HepG2 (cell line): Measurements from ENCODE around the gene SLC1A3. TPM values are rescaled to one million over a fixed set of nuclear protein-coding genes. Genes with fewer than 3 reads are reported as not detected.
"Not testable (repeated sequence)": the region's sequence is repeated elsewhere in the genome, so short reads cannot be mapped to it uniquely, and the experiment has no call there.

Experiments used
- ATAC-seq: fragments of 200-7000 bp; cut with Tn5 transposase; 3 replicates; pipeline ENCODE4 v1.9.1; 2020; ENCODE audit warnings: mild to moderate bottlenecking, moderate library complexity
- BruUV-seq: library from RNA; stranded (reverse); fragments of 400-500 nt; replicated peaks from 2 replicates; lab custom pipeline; 2021; lab: Mats Ljungman, UMichigan
- CTCF ChIA-PET: fragments of 300-600 bp; formaldehyde crosslinking; extraction: SDS; loops from one replicate; lab custom pipeline; 2021; ENCODE audit warnings: low total read pairs, inconsistent platforms, low intra/inter-chr PET ratio; lab: Yijun Ruan, JAX
- POLR2A ChIA-PET: fragments of 350-600 bp; sonication (Branson Sonifier 250); formaldehyde crosslinking; loops from one replicate; lab custom pipeline; 2020; ENCODE audit warnings: antibody characterized with exemption, inconsistent platforms; lab: Yijun Ruan, JAX
- DNase-seq: peaks from one replicate; pipeline ENCODE4 v3.0.0-alpha.2; 2015; ENCODE audit warnings: low spot score
- FAIRE-seq: peaks from 3 replicates; lab custom pipeline; 2011; peaks lifted over from hg19 to GRCh38; lab: Jason Lieb, UNC
- H2AFZ ChIP-seq: one replicate; pipeline ENCODE4 v1.6.1; 2011; ENCODE audit warnings: low read length, inconsistent platforms
- H3K27ac ChIP-seq: fragments of 300-600 bp; 3 replicates; pipeline ENCODE4 v1.8.0; 2011; ENCODE audit warnings: mixed run types, mild to moderate bottlenecking, mixed read lengths, low read length, inconsistent platforms; ENCODE audit not compliant: insufficient read depth; ENCODE audit errors: extremely low read length
- H3K27me3 ChIP-seq, 2 experiments: fragments of 200-600 bp in 1 of 2; 2 replicates in 1 of 2; 3 replicates in 1 of 2; pipeline versions ENCODE4 v1.6.0 to v1.8.0; 2011; ENCODE audit warnings: low read length in 2 of 2, mild to moderate bottlenecking in 2 of 2, moderate library complexity in 2 of 2, inconsistent platforms in 1 of 2; ENCODE audit not compliant: insufficient read depth in 2 of 2, control insufficient read depth in 1 of 2
- H3K36me3 ChIP-seq, 2 experiments: fragments of 200-600 bp in 1 of 2; replicated peaks in 1 of 2; 2 replicates in 1 of 2; 3 replicates in 1 of 2; pipeline versions ENCODE4 v1.5.1 to v1.8.0; 2011; ENCODE audit warnings: low read length in 2 of 2, inconsistent platforms in 1 of 2; ENCODE audit not compliant: insufficient read depth in 2 of 2, control insufficient read depth in 1 of 2
- H3K4me1 ChIP-seq: 2 replicates; pipeline ENCODE4 v1.5.1; 2012; ENCODE audit warnings: low read length, inconsistent platforms; ENCODE audit not compliant: insufficient read depth
- H3K4me2 ChIP-seq: 2 replicates; pipeline ENCODE4 v1.6.0; 2011; ENCODE audit warnings: low read depth, low read length, inconsistent platforms
- H3K4me3 ChIP-seq, 3 experiments: fragments of 200-600 bp in 1 of 3; sonication (generic), shearing (Covaris generic) in 1 of 3; replicated peaks in 1 of 3; 2 replicates each; pipeline ENCODE4 v1.5.1; 2011 to 2016; ENCODE audit warnings: low read length in 3 of 3, inconsistent platforms in 2 of 3, low read depth in 2 of 3, mild to moderate bottlenecking in 2 of 3, control low read depth in 1 of 3, mixed read lengths in 1 of 3; ENCODE audit not compliant: insufficient read depth in 1 of 3
- H3K79me2 ChIP-seq: one replicate; pipeline ENCODE4 v1.6.1; 2011; ENCODE audit warnings: low read length, inconsistent platforms; ENCODE audit not compliant: insufficient read depth
- H3K9ac ChIP-seq: 2 replicates; pipeline ENCODE4 v1.6.0; 2011; ENCODE audit warnings: mild to moderate bottlenecking, low read depth, low read length, inconsistent platforms; ENCODE audit not compliant: insufficient read depth
- H3K9me3 ChIP-seq: 2 replicates; pipeline ENCODE4 v1.5.1; 2012; ENCODE audit warnings: mild to moderate bottlenecking, low read length
- H4K20me1 ChIP-seq: 2 replicates; pipeline ENCODE4 v1.6.0; 2011; ENCODE audit warnings: inconsistent platforms, mild to moderate bottlenecking, low read length, moderate library complexity; ENCODE audit not compliant: insufficient read depth
- EEA1 ChIP-seq: sonication (generic); formaldehyde crosslinking; IDR thresholded peaks from 2 replicates; pipeline ENCODE4 v1.5.1; 2020; ENCODE audit warnings: mild to moderate bottlenecking, missing genetic modification reagents, borderline replicate concordance
- FOXP1 ChIP-seq, 2 experiments: fragments of 450-650 bp in 1 of 2; IDR thresholded peaks; 2 replicates each; pipeline ENCODE4 v1.6.1; 2017 to 2018; ENCODE audit warnings: antibody characterized with exemption in 1 of 2
- ZNF3 ChIP-seq: IDR thresholded peaks from 2 replicates; pipeline ENCODE4 v1.7.0; 2017; ENCODE audit warnings: inconsistent platforms
- ZNF550 ChIP-seq: sonication (generic); formaldehyde crosslinking; IDR thresholded peaks from 2 replicates; pipeline ENCODE4 v1.4.0; 2020; ENCODE audit warnings: mild to moderate bottlenecking, missing genetic modification reagents, borderline replicate concordance
- WGBS: methylation state at CpG from one replicate; pipeline ENCODE4 v1.1.6; 2017; ENCODE audit warnings: low lambda C conversion rate; 5-methylcytosine and 5-hydroxymethylcytosine counted together
- in situ Hi-C: cut with HindIII; loops from 2 replicates; pipeline ENCODE4 v1.10.0; 2017; ENCODE audit warnings: low pct_unique_long_range_greater_than_20kb; ENCODE audit not compliant: extremely low pct_ligation_motif_present
- intact Hi-C: fragments of 100-400 bp; cut with micrococcal nuclease; formaldehyde crosslinking; loops from one replicate; pipeline ENCODE4 v1.10.0; 2022; ENCODE audit not compliant: unreplicated experiment
- polyA plus RNA-seq, 8 experiments: library from polyadenylated mRNA; depleted of rRNA in 3 of 8; stranded (reverse) in 7 of 8; unstranded in 1 of 8; fragments of >200 nt; fragmentation: Illumina TruSeq in 4 of 8; extraction: Trizol in 4 of 8; gene quantifications; 2 replicates each; pipeline versions ENCODE4 v1.2.1 to v1.2.3, GENCODE V29; 2011 to 2016; ENCODE audit warnings: low read depth in 4 of 8, missing spikeins in 1 of 8, mixed read lengths in 1 of 8; ENCODE audit not compliant: insufficient read depth in 1 of 8
- total RNA-seq, 5 experiments: library from RNA; depleted of rRNA; stranded (reverse); fragments of >200 nt; fragmentation: Illumina TruSeq; extraction: Trizol; gene quantifications; 2 replicates each; pipeline ENCODE4 v1.2.3, GENCODE V29; 2016; ENCODE audit warnings: low read depth in 1 of 5

Gene SLC1A3
- total and polyA plus RNA-seq, 2 of the 13 experiments (the other 11 are each of a cell fraction or from before 2014, with no cell fraction given): 0.09 TPM; not detected in 1

- H3K9me3 ChIP-seq: no peaks in the 10 kb centered on the region
- no peak overlapping the region for H3K27ac ChIP-seq
- 5% methylated on average over 3 of the region's 3 CpGs for WGBS
- TF ChIP-seq FOXP1 (IDR thresholded peaks at IDR 0.05) (no peak), FOXP1 (CRISPR knock-in tag; IDR thresholded peaks at IDR 0.05) (0 out of 2 replicates have a peak, but pooled peaks have one; percentile 11), ZNF550 (no peak), EEA1 (CRISPR knock-in tag) (no peak)
- TF ChIP-seq, all 625 proteins: peak for 1
- Histone ChIP-seq H3K36me3 (no peaks in the 10 kb centered on the region), H2AFZ (no peak overlapping the region), H3K9ac (no peak overlapping the region), H3K4me3 (no peak overlapping the region), H3K79me2 (no peaks in the 10 kb centered on the region), H3K27me3 (peaks cover 0 to 5% of the 10 kb centered on the region in 2 experiments; a peak in 1 of 5 replicates), H3K4me2 (no peak overlapping the region), H3K4me1 (0 out of 2 replicates have a peak, but pooled peaks cover 7% of the 10 kb centered on the region), H4K20me1 (no peaks in the 10 kb centered on the region)
- FAIRE-seq (no peak), ATAC-seq (peak; percentile 82), DNase-seq (no peak)
- POLR2A ChIA-PET: no interaction called here
- no TSS peak for BruUV-seq
- intact Hi-C loops (no loop called here), in situ Hi-C loops (no loop called here)
- CTCF ChIA-PET: no interaction called here
Measured at GRCh38 chr5:36587354-36587753, 19.1 kb upstream of the SLC1A3 start.

GRCh38 chr5:36589735-36590134 is 16.7 kb upstream of the SLC1A3 start:
- intact Hi-C loops: not testable (repeated sequence)

More at GRCh38 chr5:36589735-36590134, 16.7 kb upstream of the SLC1A3 start:
- H2AFZ ChIP-seq, H3K9me3 ChIP-seq, CTCF ChIA-PET, H3K36me3 ChIP-seq, H3K4me1 ChIP-seq, ATAC-seq, H3K4me3 ChIP-seq, FAIRE-seq, POLR2A ChIA-PET, H3K27ac ChIP-seq, H3K4me2 ChIP-seq, H4K20me1 ChIP-seq, BruUV-seq, H3K79me2 ChIP-seq, H3K9ac ChIP-seq, H3K27me3 ChIP-seq, DNase-seq, in situ Hi-C loops: not testable (repeated sequence)
- TF ChIP-seq ZNF3: 0 out of 2 replicates have a peak, but pooled peaks have one; percentile 37
- WGBS: 19% methylated on average over 4 of the region's 4 CpGs
